Measurements from ENCODE around the gene SPCS2.
"Not testable (repeated sequence)": the region's sequence is repeated elsewhere in the genome, so short reads cannot be mapped to it uniquely, and the experiment has no call there.

The SPCS2 gene

DNA sequence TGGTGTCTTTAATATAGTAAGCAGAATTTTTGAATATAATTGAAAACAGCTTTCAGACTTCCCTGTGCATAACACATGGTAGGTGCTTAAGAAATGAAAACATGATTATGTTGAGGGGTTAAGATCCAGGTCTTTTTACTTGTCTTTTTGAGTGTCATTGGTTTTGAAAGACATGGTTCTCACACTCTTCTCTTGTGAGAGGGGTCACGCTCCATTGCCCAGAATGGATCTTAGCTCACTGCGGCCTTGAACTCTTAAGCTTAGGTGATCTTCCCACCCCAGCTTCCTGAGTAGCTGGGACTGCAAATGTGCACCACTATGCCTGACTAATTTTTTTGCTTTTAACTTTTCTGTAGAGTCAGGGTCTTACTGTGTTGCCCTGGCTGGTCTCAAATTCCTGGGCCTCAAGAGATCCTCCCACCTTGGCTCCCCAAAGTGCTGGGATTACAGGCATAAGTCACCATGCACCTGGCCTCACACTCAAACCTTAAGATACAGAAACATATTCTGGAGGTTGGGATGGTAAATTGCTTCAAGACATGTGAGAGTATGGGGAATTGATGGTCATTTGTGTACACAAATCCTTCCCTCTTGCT is 1.4 kb downstream of the SPCS2 start:
- DNase-seq (ENCODE audit: low read depth in 2 of 2), result no peak

DNA sequence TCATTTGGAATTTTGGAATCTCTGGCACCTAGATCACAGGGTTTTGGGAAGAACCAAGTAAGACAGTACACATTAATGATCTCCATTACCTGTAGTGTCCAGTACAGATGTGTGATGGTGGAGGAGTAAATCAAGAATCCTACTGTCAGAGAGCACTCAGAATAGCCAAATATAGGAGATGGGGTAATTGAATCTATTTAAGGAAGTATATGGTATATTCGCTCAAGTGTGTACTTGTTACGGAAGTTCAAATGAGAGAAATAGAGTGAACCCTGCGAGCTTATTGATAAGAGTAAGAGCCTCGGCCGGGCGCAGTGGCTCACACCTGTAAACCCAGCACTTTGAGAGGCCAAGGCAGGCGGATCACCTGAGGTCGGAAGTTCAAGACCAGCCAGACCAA is 2.2 kb downstream of the SPCS2 start:
- no peak for DNase-seq (ENCODE audit: low read depth in 2 of 2)

DNA sequence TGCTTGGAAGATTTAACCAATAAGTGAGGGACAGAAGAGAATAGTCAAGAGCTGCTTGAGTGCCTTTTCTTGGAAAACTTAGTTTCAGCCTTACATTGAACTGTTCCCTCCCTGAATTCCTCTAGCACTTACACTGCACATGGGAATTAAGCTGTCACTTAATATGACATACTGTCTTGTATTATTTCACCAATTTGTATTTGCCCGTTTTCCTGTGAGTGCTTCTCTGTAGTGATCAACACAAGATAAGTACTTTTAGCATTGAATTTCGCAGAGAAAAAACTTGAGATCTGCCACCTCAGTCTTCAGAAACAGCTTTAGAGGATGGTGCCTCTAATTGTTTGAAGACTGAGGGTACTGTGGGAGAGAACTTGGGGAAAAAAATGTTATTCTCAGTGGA is 3.7 kb downstream of the SPCS2 start:
- DNase-seq (ENCODE audit: low read depth in 2 of 2), result no peak

DNA sequence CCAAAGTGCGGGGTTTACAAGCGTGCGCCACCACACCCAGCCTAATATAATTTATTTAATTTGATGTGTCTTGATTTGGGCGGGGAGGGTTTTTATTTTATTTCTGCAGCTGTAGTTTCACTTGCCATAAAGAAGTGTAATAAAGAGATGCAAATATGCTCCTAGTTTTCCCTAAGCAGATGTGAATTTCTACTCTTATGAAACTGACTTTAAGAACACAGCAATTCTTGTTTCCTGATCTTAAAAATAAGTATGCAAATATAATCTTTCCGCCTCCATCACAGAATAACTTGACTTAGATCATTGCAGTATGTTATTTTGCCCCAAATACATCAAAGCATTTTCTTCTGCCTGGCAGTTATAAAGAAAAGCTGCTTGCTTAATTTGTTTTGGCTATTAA is 4.4 kb downstream of the SPCS2 start:
- DNase-seq (ENCODE audit: low read depth in 2 of 2), result no peak

DNA sequence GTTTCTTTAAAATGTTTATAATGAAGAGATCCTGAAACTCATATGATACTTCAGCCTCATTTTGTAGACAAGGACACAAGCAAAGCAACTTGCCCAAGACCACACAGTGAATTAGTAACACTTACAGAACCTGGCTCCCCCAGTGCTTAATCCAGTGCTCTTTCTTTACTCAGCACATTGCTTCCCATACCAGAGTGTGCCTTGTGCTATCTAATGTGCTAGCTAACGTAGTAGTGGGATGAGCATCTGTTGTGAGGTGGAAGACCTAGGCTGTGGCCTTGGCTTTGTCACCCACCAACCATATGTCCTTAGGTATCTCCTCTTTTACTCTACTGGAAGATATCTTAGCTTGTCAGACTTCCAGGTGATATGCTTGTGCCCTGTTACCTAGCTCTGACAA is 5.1 kb downstream of the SPCS2 start:
- DNase-seq (ENCODE audit: low read depth in 2 of 2), result no peak

DNA sequence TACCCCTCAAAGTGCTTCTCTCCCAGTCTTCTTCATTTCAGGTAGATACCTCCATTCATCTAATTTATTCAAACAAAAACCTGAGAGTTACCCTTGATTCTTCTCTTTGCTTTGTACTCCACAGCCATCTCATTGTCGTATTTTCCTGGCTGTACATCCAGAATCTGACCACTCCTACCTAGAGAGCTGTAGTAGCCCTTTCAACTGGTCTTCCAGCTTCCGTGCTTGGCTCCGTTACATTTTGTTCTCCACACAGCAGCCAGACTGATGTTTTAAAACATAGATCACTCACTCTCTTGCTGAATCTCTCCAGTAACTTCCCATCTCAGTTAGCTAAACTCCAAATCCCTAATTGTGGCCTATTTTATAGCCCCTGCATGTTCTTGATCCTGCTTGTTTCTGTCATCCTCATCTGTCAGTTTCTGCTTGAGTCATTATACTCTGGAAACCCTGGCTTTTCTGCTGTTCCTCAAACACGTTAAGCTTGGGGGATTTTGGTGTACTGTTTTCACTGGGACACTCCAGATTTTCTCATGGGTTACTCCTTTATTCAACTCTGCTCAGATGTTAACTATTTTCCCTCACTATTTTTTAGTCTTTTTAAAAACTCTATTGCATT is 7.4 kb downstream of the SPCS2 start:
- no peak for DNase-seq (ENCODE audit: low read depth in 2 of 2)

DNA sequence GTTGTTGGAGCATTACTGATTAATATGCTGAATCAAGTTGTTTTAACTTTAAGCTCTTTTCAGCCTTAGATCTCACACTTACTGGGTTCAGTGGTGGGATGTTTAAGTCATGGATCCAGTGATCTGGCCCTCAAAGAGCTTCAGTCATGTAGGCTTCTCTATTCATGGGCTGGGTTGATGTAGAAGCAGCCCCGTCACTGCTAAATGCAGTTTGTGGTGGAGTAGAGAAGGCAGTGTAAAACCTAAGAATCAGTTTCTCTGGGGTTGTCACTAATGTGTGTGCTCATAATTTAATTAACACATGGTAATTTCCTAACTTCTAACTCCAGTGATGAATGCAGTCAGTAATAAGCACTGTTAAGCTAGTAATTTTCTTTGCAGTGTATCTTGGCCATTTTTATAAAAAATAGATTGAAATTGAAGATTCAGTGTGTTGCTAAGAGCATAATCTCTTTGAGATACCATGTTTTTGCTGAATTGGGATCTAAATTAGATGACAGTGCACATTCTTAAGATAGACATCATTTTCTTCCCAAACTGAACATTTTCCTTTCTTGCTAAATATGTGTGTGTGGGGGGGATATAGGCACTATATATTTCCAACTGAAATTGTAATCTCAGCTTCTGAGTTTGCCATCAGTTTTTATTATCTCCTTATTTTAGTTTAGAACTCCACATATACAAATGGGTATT is 9.0 kb downstream of the SPCS2 start:
- DNase-seq (ENCODE audit: low read depth in 2 of 2), result no peak

DNA sequence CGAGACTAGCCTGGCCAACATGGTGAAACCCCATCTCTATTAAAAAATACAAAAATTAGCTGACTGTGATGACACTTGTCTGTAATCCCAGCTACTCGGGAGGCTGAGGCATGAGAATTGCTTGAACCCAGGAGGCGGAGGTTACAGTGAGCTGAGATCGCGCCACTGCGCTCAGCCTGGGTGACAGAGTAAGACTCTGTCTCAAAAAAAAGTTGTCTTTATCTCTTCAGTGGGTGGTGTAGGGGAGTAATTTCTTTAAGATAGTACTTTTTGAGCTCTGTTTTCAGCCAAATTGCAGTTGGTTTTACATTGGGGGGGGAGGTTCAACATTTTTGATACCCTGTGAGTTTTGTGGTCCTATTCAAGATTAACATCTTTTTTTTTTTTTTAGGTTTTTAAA is 11.1 kb downstream of the SPCS2 start:
- not testable (repeated sequence) for DNase-seq (ENCODE audit: low read depth in 2 of 2)

DNA sequence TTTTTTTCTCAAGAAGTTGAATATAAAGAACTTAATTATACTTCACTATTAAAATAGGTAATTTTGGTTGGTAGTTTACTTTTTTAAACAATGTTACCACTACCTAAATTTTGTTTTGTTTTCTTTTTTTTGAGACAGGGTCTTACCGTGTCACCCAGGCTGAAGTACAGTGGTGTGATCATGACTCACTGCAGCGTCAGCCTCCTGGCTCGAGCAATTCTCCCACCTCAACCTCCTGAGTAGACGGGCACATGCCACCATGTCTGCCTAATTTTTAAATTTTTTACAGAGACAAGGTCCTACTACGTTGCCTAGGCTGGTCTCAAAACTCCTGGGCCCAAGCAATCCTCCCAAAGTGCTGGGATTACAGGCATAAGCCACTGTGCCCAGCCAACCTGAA is 17.6 kb downstream of the SPCS2 start:
- no peak for DNase-seq (ENCODE audit: low read depth in 2 of 2)

DNA sequence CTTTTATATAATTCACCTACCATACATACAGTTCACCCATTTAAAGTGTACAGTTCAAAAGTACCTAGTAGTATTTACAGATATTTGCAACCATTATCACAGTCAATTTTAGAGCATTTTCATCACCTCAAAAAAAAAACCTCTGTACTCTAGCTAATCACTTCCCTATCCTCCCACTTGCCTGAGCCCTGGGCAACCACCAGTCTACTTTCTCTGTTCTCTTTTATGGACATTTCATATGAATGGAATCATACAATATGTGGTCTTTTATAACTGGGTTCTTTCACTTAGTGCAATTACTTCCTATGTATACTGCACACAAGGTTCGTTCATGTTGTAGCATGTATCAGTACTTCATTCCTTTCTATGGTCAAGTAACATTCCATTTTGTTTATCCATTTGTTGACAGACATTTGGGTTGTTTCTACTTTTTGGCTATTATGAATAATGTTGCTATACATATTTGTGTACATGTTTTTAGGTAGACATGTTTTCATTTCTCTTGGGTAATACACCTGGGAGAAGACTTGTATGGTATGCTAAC is 21.9 kb downstream of the SPCS2 start:
- DNase-seq (ENCODE audit: low read depth in 2 of 2), result no peak

DNA sequence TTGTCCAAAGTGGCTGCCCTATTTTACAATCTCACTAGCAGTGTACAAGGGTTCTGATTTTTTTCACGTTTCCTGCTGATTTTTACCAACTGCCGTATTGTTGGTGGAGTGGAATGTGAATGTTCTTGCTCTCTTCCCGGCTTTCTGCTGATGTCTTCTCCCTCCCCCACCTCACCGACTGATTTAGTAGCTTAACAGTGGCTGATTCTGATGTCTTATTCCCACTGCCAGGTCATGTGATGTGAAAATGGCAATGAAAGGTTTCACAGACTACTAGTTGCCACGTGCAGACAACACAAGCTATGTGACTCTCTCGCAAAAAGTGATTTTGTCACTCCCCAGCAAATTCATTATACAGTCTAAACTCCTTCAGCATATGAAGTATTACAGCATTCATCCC is 22.4 kb downstream of the SPCS2 start:
- no peak for DNase-seq (ENCODE audit: low read depth in 2 of 2)

DNA sequence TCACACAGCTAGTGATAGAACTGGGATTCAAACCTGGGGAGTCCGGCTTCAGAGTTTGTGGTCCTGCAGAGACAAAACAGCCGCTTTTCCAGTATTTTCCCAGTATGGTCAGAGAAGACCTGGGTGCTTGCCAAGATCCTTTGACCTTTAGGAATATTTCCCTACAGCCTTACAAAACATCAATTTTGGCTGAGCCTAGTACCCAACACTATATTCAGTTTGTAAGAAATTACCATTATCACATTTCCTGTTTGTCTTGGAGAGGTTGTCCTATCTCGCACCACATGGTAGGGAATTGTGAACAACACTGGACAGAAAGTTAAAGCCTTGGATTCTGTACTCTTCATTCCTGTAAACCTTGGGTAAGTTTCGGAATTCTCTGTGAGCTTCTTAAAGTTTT is 29.0 kb downstream of the SPCS2 start:
- DNase-seq (ENCODE audit: low read depth in 2 of 2), result no peak

DNA sequence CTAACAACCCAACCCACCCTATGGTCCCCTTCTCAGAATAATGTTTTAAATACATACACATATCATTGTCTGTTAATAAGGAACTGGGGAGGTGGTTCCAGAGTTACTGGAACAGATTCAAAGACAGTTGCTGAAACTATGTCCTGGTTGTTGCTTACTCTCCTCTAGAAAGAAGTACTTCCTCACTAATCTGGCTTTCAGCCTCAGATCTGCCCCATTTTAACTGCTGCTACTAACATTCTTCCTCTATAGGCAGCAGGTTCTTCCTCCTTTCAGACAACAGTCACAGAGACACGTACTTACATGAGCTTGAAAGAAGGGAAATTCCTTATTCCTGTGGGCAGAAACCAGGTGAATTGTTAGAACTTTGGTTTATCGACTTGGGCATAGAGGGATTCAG is 31.6 kb downstream of the SPCS2 start:
- no peak for DNase-seq (ENCODE audit: low read depth in 2 of 2)

DNA sequence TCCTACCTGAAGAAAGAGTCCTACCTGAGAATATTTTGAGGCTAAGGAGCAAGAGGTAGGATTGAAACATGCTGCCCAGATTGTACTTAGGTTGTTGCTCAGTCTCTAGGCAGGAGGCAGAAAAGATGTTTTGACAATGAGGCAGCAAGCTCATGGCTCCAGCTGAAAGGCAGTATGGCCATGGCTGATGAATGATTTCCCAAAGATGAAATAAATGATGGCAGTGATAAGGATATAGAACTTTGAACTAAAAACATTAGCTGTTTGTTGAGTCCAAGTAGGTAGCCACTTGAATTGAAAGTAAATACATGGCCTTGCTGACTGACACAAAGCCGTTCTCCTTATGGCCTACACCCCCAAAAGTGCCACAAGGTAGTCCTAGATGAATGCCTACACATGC is 32.8 kb downstream of the SPCS2 start:
- DNase-seq (ENCODE audit: low read depth in 2 of 2), result no peak

DNA sequence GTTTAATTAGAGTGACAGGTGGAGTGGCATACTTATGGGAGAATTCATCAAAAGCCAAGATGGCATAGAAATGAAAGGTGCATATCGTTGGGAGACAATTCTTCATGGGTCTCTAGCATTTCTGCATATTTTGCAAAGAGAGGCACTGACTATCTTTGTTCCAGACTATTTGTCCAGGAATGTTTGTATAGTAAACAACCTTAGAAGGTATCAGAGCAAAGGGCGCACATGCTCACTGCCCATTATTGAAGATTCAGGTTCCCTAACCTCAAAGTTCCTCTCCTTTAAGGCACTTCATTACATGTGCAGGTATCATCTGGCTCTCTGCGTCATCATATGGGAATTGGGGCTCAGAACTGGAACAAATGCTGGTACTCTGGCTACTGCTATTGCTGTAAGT is 35.0 kb downstream of the SPCS2 start:
- DNase-seq (ENCODE audit: low read depth in 2 of 2), result no peak

DNA sequence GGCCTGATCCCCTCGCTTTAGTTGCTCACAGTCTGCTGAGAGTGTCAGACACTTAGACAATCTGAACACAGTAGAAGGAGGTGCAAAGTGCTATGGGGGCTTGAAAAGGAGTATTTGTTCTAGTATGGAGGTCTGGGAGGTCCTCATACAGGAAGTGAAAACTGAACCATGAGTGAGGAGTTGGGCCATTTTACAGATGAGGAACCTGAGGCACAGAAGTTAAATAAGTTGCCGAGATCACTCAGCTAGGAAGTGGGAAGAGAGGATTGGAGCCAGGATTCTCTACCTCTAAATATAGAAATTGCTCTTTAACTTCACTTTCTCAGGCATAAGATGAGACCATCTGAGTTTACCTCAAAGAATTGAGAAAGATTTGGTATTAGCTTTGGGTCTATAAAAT is 35.7 kb downstream of the SPCS2 start:
- no peak for DNase-seq (ENCODE audit: low read depth in 2 of 2)

DNA sequence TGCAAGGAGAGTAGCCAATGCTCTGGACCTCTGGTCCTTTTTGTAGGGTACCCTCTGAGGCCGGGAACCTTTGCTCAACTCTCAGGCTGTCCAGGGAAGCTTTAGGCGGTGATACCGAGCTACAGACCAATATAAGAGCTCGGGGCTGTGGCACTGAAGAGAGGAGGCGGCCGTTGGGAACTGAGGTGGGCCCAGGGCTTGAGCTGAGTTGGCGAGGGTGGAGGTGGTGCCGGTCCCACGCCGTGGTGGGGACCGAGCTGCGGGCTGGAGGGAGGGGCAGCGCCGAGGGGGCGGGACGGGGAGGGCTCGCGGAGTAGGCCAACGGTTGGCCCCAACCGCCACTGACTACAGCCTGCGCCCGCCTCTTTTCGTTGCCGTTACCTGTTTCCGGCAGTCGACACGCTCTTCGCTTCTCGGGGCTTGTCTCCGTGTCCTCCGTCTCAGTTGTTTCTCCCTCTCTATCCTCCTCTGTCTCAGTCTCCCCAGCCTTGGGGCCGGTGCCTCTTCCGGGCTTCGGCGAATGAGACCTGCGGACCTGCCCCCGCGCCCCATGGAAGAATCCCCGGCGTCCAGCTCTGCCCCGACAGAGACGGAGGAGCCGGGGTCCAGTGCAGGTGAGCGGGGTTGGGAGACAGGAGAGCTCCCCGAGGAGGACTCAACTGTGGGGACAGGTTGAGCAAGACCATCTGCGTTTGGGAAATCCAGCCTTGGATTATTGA is 39.6 kb downstream of the SPCS2 start, which contains the start of gene NEU3:
NEU3 (plus strand) TSS at position 393 of the 719 bp plus-strand sequence; CDS start at position 521, 128 bp downstream.
- DNase-seq (ENCODE audit: low read depth in 2 of 2), result peak; percentile 62 to 70

DNA sequence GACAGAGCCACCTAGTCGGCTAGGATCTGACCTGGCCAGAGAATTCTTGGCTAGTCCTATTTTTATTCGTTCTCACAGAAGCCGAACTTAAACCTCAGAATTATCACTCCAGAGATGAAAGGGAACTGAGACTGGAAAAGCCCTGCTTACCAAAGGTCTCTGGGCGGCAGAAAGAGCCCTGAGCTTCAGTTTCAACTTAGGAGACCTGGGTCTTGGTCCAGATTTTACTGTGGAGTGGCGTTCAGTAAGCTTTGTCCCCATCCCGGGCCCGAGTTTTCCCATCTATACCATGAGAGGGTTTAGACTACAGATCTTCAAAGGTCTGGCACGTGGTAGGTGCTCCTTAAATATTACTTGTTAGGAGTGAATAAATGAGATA is 40.2 kb downstream of the SPCS2 start:
- no peak for DNase-seq (ENCODE audit: low read depth in 2 of 2)

DNA sequence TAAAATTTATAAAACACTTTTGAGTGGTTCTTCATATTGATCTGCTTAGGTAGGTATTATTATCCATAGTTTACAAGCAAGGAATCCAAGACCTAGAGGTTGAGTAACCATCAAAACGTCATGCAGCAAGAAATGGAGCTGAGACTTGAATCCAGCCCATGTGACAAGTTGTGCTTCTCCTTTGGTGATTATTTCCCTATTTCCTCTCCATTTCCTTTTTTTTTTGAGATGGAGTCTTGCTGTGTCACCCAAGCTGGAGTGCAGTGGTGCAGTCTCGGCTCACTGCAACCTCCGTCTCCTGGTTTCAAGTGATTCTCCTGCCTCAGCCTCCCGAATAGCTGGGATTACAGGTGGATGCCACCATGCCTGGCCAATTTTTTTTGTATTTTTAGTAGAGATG is 41.1 kb downstream of the SPCS2 start:
- DNase-seq (ENCODE audit: low read depth in 2 of 2), result not testable (repeated sequence)

DNA sequence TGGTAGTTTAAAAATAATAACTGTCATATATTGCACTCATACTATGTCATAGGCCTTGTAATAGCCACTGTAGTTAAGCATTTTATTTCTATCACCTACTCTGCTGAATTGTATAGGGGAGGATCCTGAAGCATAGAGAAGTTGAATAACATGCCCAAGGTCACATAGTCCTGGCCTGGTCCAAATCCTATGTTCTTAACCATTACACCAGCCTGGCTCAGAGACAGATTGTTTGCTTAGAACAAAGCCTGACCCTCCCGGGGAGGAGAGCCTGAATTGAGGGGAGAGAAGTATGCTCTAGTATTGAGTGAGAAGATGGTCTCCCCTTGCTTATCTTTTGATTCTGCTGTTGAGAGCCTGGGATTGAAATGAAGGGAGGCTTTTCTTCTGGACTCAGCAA is 41.9 kb downstream of the SPCS2 start:
- DNase-seq (ENCODE audit: low read depth in 2 of 2), result no peak

DNA sequence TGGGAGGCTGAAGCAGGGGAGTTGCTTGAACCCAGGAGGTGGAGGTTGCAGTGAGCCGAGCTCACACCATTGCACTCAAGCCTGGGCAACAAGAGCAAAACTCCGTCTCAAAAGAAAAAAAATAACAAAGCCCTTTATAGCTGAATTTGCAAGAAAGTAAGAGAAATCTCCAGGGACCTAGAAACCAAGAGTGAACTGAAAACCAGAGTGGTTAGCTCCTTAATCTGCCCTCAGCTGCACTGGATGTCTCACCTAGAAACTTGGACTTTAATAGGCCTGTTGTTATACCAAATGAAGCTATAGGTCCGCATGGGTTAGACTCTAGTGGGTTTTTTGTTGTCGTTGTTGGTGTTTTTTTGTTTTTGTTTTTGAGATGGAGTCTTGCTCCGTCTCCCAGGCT is 43.8 kb downstream of the SPCS2 start:
- no peak for DNase-seq (ENCODE audit: low read depth in 2 of 2)

DNA sequence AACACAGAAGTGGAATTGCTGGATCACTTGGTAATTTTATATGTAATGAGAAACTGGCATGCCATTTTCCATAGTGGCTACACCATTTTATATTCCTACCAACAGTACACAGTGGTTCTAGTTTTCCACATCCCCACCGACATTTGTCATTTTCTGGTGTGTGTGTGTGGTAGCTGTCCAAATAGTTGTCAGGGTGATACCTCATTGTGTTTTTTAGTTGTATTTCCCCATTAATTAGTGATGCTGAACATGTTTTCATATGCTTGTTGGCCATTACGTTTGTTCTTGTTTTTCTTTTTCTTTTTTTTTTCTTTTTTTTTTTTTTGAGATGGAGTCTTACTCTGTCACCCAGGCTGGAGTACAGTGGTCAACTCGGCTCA is 51.9 kb downstream of the SPCS2 start:
- DNase-seq (ENCODE audit: low read depth in 2 of 2), result no peak

DNA sequence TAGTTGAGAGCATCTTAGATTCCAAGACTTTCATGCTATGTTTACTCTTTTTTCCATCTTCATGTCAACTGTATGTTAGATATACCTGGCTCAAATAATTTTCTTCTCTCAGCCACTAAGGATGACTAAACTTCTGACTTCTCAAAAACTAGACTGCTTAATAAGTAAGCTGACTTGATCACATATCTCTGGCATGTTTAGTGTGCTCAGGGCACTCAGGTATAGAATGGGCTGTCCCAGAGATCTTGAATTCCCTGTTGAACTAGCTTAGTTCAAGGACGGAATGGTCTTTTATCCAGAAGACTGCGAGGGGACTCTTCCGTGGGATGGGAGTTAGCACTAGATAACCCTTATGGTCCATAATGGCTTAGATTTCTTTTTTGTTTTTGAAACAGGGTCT is 52.6 kb downstream of the SPCS2 start:
- no peak for DNase-seq (ENCODE audit: low read depth in 2 of 2)

Data from stimulated activated CD4-positive, alpha-beta T cell treated with anti-CD3 and anti-CD28 coated beads, Interleukin-1b, Interleukin-23, amount 100 ng/mL, for 1 hour (primary cell).